Measurements from ENCODE around the gene OR2V2. TPM values are rescaled to one million over a fixed set of nuclear protein-coding genes. Genes with fewer than 3 reads are reported as not detected.
"Not testable (repeated sequence)": the region's sequence is repeated elsewhere in the genome, so short reads cannot be mapped to it uniquely, and the experiment has no call there.

The OR2V2 gene
- polyA plus RNA-seq, 3 donors, result 0.04 TPM; not detected in 1

DNA sequence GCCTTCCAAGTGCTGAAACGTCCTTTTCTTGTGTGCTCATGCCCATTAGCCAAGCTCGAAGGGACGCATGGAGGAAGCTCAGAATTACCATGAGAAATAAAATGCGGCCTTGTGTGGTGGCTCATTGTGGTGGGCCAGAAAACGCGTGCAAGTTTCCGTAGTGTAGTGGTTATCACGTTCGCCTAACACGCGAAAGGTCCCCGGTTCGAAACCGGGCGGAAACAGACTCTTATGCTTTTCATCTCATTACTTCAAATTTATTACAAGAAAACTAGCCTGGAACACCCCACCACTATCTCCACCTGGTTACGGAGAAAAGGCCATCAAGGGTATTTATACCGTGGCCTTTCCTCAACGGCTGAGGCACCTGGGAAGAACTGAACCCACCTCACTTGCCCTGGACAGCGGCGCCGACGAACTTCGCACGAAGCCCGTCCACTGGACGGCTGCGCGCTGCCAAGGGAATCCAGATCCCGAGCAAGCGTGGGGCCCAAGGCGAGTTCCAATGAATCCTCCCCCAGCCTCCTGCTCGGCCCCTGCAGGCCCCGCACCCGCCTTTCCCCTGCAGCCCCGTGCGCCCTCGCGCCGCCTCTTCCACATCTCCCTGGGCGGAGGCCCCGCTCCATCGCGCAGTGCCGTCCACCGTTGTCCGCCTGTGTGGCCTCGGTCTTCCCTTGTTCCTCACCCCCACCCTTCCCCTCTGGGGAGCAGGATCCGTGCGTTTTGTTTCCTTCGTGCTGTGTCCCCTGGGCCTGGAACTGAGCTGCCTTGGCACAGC is 22.3 kb downstream of the OR2V2 start:
- DNase-seq, result not testable (repeated sequence)

DNA sequence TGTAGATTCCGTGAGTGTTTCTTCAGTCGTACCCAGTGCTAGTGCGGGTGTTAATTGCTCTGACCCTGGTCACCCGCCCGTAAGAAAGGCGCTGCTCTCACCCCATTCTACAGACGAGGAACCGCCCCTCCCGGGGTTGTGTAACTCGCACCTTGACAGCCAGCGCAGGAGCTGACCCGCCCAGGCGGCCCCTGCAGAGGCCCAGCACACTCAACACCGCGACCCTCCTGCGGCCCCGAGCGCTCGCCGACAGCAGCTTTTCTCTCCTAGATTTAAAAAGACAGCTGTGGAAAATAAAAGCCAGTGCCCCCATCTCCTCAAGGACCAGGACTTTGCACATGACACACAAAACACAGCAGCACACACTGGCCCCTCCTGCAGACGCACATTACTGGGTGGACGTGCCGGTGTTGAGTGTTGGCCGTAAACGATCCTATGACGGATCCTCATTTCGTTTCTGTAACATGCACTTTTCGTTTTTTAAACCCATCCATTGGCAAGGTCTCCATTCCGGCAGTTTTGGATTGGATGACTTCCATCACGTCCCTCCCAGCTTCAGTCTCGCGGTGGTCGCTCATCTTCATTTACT is 22.9 kb downstream of the OR2V2 start:
- DNase-seq, result no peak

DNA sequence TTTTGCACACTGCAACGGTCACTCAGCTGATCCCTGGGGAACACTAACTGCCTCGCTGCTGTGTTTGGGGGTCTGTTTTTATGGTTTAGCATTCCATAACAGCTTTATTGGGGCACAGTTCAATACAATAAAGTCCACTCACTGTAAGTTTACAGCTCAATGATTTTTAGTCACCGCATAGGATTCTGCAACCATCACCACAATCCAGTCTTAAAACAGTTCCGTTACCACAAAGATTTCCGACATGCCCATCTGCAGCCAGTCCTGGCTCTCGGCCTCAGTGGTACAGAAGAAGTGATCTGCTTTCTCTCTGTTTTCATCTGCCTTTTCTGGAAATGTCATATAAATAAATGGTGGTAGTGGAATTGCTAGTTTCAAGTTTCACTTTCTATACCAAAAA is 23.6 kb downstream of the OR2V2 start:
- no peak for DNase-seq

DNA sequence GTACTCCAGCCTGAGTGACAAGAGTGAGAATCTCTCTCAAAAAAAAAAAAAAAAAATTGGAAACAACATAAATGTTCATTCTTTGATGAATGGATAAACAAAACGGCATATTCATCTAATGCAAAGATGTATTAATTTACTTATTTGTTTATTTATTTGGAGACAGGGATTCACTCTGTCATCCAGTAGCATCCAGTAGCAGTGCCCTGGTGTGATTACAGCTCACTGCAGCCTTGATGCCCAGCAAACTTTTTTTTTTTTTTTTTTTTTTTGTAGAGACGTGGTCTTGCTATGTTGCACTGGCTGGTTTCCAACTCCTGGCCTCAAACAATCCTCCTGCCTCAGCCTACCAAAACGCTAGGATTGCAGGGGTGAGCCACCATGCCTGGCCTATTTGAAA is 24.4 kb downstream of the OR2V2 start:
- DNase-seq, result no peak

DNA sequence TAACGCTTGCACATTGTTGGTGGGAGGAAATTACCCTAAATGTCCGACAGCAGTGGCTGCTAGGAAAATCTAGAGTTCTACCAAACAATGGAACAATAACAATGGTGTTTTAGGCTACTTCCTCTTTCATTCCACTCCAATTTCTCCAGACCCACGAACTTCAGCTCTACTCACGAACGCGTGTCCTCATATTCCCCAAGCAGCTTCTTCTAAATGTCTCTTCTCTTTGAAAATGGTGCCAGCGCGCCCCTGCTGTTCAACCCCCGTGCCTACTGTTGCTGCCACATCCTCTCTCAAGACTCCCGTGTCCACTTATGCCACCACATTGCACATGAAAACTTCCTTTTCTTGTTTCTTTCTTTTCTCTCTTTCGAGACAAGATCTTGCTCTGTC is 25.6 kb downstream of the OR2V2 start:
- no peak for DNase-seq

DNA sequence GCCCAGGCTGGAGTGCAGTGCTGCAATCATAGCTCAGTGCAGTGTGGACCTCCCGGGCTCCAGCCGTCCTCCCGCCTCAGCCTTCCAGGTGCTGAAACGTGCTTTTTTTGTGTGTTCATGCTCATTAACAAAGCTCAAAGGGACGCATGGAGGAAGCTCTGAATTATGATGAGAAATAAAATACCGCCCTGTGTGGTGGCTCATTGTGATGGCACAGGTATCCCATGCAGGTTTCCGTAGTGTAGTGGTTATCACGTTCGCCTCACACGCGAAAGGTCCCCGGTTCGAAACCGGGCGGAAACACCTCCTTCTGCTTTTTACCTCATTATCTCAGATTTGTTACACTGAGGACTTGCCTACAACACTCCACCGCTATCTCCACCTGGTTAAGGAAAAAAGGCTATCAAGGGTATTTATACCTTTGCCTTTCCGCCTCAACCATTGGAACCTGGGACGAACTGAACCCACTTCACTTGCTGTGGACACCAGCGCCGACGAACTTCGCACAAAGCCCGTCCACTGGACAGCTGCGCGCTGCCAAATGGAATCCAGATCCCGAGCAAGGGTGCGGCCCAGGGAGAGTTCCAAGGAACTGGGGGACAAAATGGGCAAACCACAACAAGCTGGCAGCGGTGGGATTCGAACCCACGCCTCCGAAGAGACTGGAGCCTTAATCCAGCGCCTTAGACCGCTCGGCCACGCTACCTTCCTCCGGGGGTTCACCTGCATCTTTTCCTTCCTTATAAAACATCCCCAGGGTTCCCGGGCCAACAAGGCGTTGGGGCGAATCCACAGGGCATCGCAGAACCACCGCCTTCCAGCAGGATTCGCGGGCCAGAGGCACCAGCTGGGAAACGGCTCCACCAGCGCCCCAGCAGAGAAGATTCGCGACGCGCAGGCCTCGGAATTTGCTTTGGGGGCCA is 26.3 kb downstream of the OR2V2 start:
- no peak for DNase-seq

DNA sequence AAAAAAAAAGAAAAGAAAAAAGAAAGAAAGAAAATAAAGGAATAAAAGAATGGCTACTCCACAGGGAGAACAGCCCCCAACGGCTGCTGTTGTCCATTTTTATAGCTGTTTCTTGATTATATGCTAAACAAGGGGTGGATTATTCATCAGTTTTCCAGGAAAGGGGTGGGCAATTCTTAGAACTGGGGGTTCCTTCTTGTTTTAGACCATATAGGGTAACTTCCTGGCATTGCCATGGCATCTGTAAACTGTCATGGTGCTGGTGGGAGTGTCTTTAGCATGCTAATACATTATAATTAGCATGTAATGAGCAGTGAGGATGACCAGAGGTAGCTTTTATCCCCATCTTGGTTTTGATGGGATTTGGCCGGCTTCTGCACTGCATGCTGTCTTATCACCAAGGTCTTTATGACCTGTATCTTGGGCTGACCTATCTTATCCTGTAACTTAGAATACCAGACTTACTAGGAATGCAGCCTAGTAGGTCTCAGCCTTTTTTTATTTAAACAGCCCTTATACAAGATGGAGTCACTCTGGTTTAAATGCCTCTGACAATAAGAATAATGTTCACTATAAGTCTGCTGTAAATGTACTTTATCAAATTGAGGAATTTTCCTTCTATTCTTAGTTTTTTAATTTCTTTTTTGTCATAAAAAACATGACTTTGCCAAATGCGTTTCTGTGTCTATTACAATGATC is 29.0 kb downstream of the OR2V2 start:
- no peak for DNase-seq

DNA sequence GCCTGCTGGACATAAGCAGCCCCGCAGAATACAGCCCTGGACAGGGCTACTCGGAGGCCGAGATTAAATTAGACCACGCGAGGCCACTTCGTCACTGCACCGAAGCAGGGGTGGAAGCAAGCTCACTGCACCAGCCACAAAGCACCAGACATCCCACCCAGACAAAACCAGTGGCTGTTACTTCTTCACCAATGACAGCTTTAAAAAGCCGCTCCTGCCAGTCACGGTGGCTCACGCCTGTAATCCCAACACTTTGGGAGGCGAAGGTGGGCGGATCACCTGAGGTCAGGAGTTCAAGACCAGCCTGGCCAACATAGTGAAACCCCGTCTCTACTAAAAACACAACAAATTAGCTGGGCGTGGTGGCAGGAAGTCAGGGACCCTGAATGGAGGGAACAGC is 30.2 kb downstream of the OR2V2 start:
- DNase-seq, result not testable (repeated sequence)

DNA sequence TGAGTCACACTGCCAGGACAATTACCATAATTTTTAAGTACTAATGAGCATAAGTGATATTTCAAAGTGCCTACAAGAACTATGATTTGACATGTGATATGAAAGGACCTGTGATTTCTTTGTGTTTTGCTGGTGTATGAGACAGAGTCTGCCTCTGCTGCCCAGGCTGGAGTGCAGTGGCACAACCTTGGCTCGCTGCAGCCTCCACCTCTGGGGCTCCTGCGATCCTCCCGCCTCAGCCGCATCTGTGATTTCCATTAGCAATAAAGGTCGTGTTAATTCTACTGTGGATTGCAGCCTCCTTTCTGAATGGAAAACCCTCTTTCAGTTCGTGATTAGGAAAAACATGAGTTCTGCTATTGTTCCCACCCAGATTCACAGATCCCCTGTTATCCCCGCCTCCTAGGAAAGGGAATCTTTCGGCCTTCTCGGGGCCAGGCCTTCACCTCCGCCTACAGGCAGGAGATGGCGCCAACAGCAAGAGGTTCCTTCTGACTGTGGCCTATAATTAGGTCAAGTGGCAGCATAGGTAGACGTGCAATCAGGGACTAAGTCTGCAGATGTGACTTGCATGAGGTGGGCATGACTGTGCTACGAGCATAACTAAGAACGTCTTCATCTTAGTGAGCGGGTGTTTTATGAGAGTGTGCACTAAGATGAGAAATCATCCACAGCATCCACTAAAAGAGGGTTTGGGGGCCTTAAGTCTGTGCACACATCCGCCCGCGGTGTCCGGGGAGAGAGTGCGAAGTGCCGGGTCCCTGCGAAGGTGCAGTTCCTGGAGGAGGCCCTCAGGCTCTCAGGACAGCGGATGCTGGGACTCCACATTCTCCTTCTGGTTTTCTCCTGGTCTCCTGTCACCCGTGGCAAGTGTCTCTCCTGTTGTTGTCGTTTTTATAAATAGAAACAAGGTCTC is 34.5 kb downstream of the OR2V2 start:
- no peak for DNase-seq

DNA sequence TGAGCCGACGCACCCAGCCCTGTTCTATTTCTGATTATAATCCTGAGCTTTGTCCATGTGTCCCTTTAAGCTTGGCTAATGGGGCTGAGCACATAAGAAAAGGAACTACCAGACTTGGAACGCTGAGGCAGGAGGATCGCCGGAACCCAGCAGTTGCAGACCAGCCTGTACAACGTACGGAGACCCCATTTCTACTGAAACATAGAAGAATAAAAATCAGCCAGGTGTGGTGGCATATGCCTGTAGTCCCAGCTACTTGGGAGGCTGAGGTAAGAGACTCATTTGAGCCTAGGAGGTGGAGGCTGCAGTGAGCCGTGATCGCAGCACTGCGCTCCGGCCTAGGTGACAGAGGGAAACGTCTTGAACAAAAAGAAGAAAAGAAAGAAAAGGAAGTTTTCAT is 35.3 kb downstream of the OR2V2 start:
- DNase-seq, result no peak

DNA sequence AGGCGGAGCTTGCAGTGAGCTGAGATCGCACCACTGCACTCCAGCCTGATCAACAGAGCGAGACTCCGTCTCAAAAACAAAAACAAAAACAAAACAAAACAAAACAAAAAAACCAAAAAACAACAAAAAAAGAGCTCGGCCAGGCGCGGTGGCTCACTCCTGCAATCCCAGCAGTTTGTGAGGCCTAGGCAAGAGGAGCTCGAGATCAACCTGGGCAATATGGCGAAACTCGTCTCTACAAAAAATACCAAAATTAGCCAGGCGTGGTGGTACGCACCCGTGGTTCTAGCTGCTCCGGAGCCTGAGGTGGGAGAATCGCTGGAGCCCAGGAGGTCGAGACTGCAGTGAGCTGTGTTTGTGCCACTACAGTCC is 37.4 kb downstream of the OR2V2 start:
- no peak for DNase-seq

DNA sequence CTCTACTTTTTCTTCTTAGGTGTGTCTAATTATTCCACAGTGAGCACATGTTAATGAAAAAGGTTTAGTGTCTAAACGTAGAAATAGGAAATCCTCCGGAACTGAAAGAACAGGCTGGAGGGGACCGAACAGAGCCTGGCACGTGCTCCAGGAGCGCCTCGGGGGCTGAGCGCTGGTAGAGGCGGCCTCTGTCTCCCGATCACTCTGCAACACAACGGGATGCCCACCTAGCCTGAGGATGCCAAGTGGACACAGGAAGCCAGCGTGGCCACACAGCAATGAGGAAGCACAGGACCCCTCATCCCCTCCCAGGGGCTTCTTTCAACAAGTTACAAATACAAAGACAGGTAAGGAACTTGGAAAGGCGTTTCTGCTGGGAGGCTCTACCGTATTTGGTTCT is 38.2 kb downstream of the OR2V2 start:
- DNase-seq, result no peak

DNA sequence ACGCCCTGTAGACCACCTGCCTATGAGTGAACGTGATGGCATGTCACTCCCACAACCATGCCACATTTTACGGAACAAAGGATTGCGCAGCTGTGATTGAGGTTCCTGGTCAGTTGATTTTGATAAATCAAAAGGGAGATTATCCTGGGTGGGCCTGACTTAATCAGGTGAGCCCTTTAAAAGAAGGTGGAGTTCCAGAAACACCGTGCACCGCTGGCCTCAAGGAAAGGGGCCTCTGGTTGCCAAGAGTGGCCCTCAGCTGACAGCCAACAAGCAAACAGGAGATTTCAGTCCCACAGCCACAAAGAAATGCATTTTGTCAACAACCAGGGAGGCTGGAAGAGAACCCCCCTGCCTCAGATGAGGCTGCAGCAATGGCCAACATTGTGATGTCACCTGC is 38.6 kb downstream of the OR2V2 start:
- no peak for DNase-seq

DNA sequence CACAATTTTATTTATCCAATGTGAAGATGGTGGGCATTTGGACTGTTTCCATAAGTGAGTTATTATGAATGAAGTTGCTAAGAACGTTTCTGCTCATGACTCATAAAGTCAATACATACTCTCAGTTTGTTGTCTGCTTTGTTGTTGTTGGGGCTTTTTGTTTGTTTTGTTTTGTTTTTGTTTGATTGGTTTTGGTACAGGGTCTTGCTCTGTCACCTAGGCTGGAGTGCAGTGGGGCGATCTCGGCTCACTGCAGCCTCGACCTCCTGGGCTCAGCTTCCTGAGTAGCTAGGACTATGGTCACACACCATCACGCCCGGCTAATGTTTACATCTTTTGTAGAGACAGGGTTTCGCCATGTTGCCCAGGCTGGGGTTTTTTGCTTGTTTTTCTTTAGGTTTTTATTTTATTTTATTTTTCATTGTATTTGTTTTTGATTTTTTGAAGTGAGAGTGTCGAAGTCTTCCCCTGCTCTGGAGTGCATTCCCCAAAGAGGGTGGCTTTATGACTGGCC is 39.7 kb downstream of the OR2V2 start:
- DNase-seq, result no peak

DNA sequence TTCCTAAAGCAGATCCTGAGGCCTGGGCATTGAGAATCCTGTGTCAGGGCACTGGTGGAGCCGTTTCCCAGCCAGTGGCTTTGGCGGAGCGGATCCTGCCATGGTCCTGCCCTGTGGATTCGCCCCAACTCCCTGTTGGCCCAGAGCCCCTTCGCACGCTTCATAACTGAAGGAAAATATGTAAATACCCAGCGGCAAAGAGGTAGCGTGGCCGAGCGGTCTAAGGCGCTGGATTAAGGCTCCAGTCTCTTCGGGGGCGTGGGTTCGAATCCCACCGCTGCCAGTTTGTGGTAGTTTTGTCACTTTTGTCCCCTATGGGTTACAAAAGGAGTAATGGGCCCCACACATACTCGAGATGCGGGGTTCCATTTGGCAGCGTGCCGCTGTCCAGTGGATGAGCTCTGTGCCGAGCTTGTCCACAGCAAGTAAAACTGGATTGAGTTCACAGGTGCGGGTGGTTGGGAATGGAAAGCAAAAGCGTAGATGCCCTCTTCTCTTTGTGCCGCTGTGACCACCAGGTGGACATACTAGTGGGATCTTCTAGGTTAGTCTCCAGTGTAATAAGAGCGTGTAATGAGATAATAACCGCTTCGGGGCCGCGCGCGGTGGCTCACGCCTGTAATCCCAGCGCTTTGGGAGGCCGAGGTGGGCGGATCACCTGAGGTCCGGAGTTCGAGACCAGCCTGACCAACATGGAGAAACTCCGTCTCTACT is 40.3 kb downstream of the OR2V2 start:
- DNase-seq, result no peak

DNA sequence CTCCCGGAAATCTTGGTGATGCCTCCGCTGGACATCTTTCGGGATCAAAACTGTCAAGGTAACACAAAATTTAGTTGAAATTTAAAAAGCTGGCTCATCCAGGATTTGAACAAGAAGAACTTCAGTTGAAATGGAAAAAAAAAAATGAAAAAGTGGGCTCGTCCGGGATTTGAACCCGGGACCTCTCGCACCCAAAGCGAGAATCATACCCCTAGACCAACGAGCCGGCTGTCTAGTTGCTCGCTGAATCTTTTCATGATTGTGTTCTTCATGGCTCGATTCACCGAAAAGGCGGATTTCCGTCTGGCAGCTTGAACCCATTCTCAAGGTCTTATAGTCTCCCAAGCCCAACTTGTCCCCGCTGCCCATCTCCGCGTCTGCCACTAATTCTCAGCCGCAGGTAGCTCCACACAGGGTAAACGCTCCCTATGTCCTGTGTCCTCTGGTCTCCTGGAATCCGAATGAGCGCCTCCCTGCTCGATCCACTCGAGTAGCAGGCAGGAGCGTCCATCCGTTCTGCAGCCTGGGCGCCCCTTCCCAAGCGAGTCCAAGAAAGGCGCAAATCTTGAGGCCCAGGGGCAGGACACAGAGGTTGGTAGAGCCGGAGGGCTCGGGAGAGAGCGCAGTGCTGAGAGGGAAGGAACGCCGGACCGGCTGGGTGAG is 41.4 kb downstream of the OR2V2 start:
- no peak for DNase-seq

DNA sequence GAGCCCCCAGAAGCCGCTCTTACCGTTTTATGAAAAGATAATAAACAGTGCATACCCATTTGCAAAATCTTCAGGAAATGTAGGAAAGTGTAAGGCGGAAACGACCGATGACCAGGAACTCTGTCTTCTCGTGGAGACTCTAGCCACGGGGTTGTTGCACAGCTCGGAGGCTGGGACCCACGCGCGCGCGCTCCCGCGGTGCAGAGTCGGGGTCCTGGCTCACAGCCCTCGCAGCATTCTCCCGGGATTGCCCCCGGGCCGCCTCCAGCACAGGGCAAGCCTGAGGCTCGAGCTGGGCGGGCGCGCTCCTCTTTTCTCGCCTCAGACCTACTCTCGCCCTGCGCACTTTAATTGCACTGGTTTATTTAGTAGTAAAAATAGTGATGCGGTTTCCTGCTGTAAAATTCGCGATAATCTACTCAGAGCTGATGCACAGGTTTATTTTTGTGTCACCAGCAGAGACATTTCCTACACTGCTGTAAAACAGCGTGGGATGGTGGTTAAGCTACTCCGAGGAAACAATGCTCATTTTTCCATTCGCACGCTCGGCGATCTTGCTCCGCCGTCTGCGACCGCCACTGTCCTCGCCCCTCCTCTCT is 42.1 kb downstream of the OR2V2 start:
- DNase-seq, result no peak

DNA sequence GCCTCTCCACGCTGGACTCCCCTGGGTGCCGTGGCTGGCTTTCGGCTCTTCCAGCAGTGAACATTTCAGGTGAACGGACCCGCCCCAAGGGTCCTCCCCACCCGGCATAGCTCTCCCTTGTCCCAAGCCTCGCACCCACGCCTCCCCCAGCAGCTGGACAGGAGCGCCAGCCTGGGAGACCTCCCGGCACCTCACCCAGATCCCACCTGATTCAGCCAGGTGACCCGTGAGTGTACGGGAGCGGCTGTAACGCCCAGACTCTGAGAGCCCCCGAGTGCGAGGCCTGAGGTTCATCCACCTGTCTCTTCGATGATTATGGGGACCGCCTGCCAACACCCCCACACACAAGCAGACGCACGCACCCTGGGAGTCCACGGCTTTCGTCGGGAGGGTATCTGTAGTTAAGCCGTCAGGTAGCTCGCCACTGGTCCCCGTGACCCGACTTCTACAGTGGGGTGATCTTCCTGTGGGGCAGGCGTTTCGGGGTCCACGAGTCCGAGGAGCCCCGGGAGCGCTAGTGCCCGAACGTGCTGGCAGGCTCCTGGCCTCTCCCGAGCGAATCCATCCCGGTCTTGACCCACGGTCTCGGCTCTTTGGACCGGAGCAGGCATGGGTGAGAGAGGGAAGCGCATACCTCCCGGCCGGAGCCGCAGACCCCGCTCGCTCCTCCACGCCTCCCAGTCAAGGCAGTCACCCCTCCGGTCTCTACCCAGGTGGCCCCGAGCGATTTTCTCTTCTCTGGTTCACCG is 42.8 kb downstream of the OR2V2 start:
- DNase-seq, result no peak

Data from renal pelvis (tissue), 4 donors.